ENCODE data around the gene TTC21A. TPM values are rescaled to one million over a fixed set of nuclear protein-coding genes. Genes with fewer than 3 reads are reported as not detected.
A peak's percentile ranks its signal among the peaks of the same experiment; 100 is the strongest.

TTC21A gene
- total and polyA plus RNA-seq, 2 of the 13 experiments (the other 11 are each of a cell fraction or from before 2014, with no cell fraction given), result 0.31 to 1.5 TPM

GRCh38 chr3:39149059-39149455 lies 41.6 kb downstream of the TTC21A start:
- FAIRE-seq (no peak), DNase-seq (ENCODE audit: low spot score) (no peak), ATAC-seq (no peak)
- Histone ChIP-seq H3K36me3 (replicated peaks in 1 of 2; ENCODE audit: control insufficient read depth in 1 of 2, insufficient read depth in 2 of 2, low read length in 2 of 2) (peaks cover 15 to 30% of the 10 kb centered on the region in 2 experiments; a peak in 4 of 5 replicates), H3K4me3 (replicated peaks in 1 of 3; ENCODE audit: insufficient read depth in 1 of 3, low read depth in 2 of 3, low read length in 3 of 3) (no peak overlapping the region), H3K4me2 (ENCODE audit: low read depth, low read length) (peak overlapping the region; percentile 43; the same call in 1 of the 2 replicates), H3K9ac (ENCODE audit: insufficient read depth, low read depth, low read length) (0 out of 2 replicates have a peak overlapping the region, but pooled peaks have one; percentile 11), H3K9me3 (ENCODE audit: low read length) (no peaks in the 10 kb centered on the region), H4K20me1 (ENCODE audit: insufficient read depth, low read length) (peaks cover 64% of the 10 kb centered on the region), H3K27ac (ENCODE audit: extremely low read length, insufficient read depth, low read length) (no peak overlapping the region), H3K4me1 (ENCODE audit: insufficient read depth, low read length) (peaks cover 62% of the 10 kb centered on the region), H3K79me2 (ENCODE audit: insufficient read depth, low read length) (peaks cover 61% of the 10 kb centered on the region), H3K27me3 (ENCODE audit: control insufficient read depth in 1 of 2, insufficient read depth in 2 of 2, low read length in 2 of 2) (no peaks in the 10 kb centered on the region; a peak in 1 of 5 replicates), H2AFZ (ENCODE audit: low read length) (no peak overlapping the region)
- in situ Hi-C loops (cut with HindIII; ENCODE audit: extremely low pct_ligation_motif_present, low pct_unique_long_range_greater_than_20kb), result no loop called here
- POLR2A ChIA-PET, result no interaction called here
- CTCF ChIA-PET (ENCODE audit: low intra/inter-chr PET ratio, low total read pairs), result no interaction called here
- WGBS (ENCODE audit: low lambda C conversion rate), result 90% methylated on average over 4 of the region's 4 CpGs
- intact Hi-C loops (cut with micrococcal nuclease; ENCODE audit: unreplicated experiment), result no loop called here
- TF ChIP-seq ZNF296 (CRISPR knock-in tag; conservative IDR thresholded peaks at IDR 0.05), result no peak
- no peak for TF ChIP-seq ZNF17 (CRISPR knock-in tag; IDR thresholded peaks at IDR 0.05)
- TF ChIP-seq ZNF121 (CRISPR knock-in tag; IDR thresholded peaks at IDR 0.05), result no peak
- no peak for TF ChIP-seq ZBTB7A (CRISPR knock-in tag; IDR thresholded peaks at IDR 0.05)
- no peak for TF ChIP-seq AHDC1 (CRISPR knock-in tag; IDR thresholded peaks at IDR 0.05; ENCODE audit: borderline replicate concordance)
- no peak for TF ChIP-seq MEF2D (CRISPR knock-in tag; IDR thresholded peaks at IDR 0.05)
- BruUV-seq (replicated peaks), result no TSS peak

All from HepG2 (cell line).